K562 (cell line): Measurements from ENCODE around the gene KRTAP5-6. TPM values are rescaled to one million over a fixed set of nuclear protein-coding genes. Genes with fewer than 3 reads are reported as not detected.

Experiments used
- ATAC-seq: fragments of 200-7000 bp; cut with Tn5 transposase; 3 replicates; pipeline ENCODE4 v1.9.1; 2020; ENCODE audit warnings: moderate library complexity
- BruUV-seq: library from RNA; stranded (reverse); fragments of 400-500 nt; replicated peaks from 2 replicates; lab custom pipeline; 2021; lab: Mats Ljungman, UMichigan
- CTCF ChIA-PET: fragments of 300-600 bp; formaldehyde crosslinking; extraction: SDS; loops from one replicate; lab custom pipeline; 2021; ENCODE audit warnings: low intra/inter-chr PET ratio; lab: Yijun Ruan, JAX
- POLR2A ChIA-PET: fragments of 300-600, 350-650 bp; sonication (Branson Sonifier 250); formaldehyde crosslinking; extraction: SDS; loops from one replicate; lab custom pipeline; 2021; ENCODE audit warnings: antibody characterized with exemption, inconsistent platforms; lab: Yijun Ruan, JAX
- DNase-seq, 4 experiments: peaks; one replicate each; pipeline versions ENCODE4 v3.0.0 to v3.0.0-alpha.2; 2011 to 2018; ENCODE audit warnings: low spot score in 3 of 4, mixed read lengths in 3 of 4; ENCODE audit errors: extremely low read depth in 1 of 4
- FAIRE-seq: peaks from 2 replicates; lab custom pipeline; 2011; peaks lifted over from hg19 to GRCh38; lab: Jason Lieb, UNC
- H2AFZ ChIP-seq: 2 replicates; pipeline ENCODE4 v1.6.0; 2011; ENCODE audit warnings: low read depth, low read length, control low read depth, inconsistent platforms
- H3K27ac ChIP-seq: fragments of 200-600 bp; 3 replicates; pipeline ENCODE4 v1.8.0; 2011; ENCODE audit warnings: low read depth, mild to moderate bottlenecking, control low read depth, inconsistent platforms, low read length, moderate library complexity, mixed read lengths; ENCODE audit errors: extremely low read depth
- H3K27me3 ChIP-seq, 2 experiments: fragments of 300-600 bp in 1 of 2; 2 replicates in 1 of 2; 3 replicates in 1 of 2; pipeline versions ENCODE4 v1.6.0 to v1.8.0; 2011; ENCODE audit warnings: inconsistent platforms in 2 of 2, low read length in 2 of 2, mild to moderate bottlenecking in 1 of 2, mixed read lengths in 1 of 2, moderate library complexity in 1 of 2; ENCODE audit not compliant: control insufficient read depth in 2 of 2, insufficient read depth in 2 of 2
- H3K36me3 ChIP-seq: fragments of 300-600 bp; 3 replicates; pipeline ENCODE4 v1.8.0; 2011; ENCODE audit warnings: mild to moderate bottlenecking, low read length, inconsistent platforms; ENCODE audit not compliant: control insufficient read depth, insufficient read depth
- H3K4me1 ChIP-seq, 2 experiments: fragments of 200-600 bp in 1 of 2; replicated peaks in 1 of 2; 2 replicates in 1 of 2; 3 replicates in 1 of 2; pipeline versions ENCODE4 v1.5.1 to v1.8.0; 2011; ENCODE audit warnings: inconsistent platforms in 2 of 2, low read length in 2 of 2, mild to moderate bottlenecking in 1 of 2, mixed read lengths in 1 of 2, moderate library complexity in 1 of 2; ENCODE audit not compliant: control insufficient read depth in 2 of 2, insufficient read depth in 2 of 2
- H3K4me2 ChIP-seq: 2 replicates; pipeline ENCODE4 v1.6.1; 2011; ENCODE audit warnings: low read length, control low read depth, inconsistent platforms, mixed read lengths; ENCODE audit not compliant: insufficient read depth
- H3K4me3 ChIP-seq: fragments of 200-600 bp; sonication (generic), shearing (Covaris generic); 2 replicates; pipeline ENCODE4 v1.5.1; 2016; ENCODE audit warnings: control low read depth, inconsistent platforms
- H3K79me2 ChIP-seq: fragments of 200-600 bp; 3 replicates; pipeline ENCODE4 v1.8.0; 2011; ENCODE audit warnings: low read length, inconsistent platforms; ENCODE audit not compliant: control insufficient read depth, insufficient read depth
- H3K9ac ChIP-seq, 2 experiments: 2 replicates each; pipeline versions ENCODE4 v1.6.0 to v1.6.1; 2011; ENCODE audit warnings: low read depth in 2 of 2, low read length in 2 of 2, control low read depth in 1 of 2, inconsistent platforms in 1 of 2, mild to moderate bottlenecking in 1 of 2, mixed read lengths in 1 of 2; ENCODE audit not compliant: insufficient read depth in 1 of 2
- H3K9me1 ChIP-seq: one replicate; pipeline ENCODE4 v1.6.0; 2011; ENCODE audit warnings: inconsistent platforms, mild to moderate bottlenecking, low read length, moderate library complexity; ENCODE audit not compliant: control insufficient read depth, insufficient read depth
- H3K9me3 ChIP-seq: replicated peaks from 2 replicates; pipeline ENCODE4 v1.5.1; 2011; ENCODE audit warnings: low read depth, low read length, inconsistent platforms; ENCODE audit not compliant: control insufficient read depth, insufficient read depth
- H4K20me1 ChIP-seq: replicated peaks from 2 replicates; pipeline ENCODE4 v1.6.1; 2011; ENCODE audit warnings: low read length, inconsistent platforms, mixed read lengths; ENCODE audit not compliant: control insufficient read depth, insufficient read depth
- BDP1 ChIP-seq: IDR thresholded peaks from 3 replicates; pipeline ENCODE4 v1.6.1; 2011; ENCODE audit not compliant: insufficient read length, insufficient read depth
- KLF13 ChIP-seq: fragments of 450-650 bp; IDR thresholded peaks from 2 replicates; pipeline ENCODE4 v1.6.1; 2016; ENCODE audit warnings: missing genetic modification characterization, low read depth, mild to moderate bottlenecking, missing compliant biosample characterization, moderate library complexity, borderline replicate concordance
- RBM25 ChIP-seq: fragments of 200-400 bp; formaldehyde crosslinking; IDR thresholded peaks from 2 replicates; pipeline ENCODE4 v1.6.1; 2018; ENCODE audit warnings: low read length, low read depth, moderate library complexity; ENCODE audit not compliant: severe bottlenecking
- SMAD3 ChIP-seq: fragments of 450-650 bp; formaldehyde crosslinking; conservative IDR thresholded peaks from 2 replicates; pipeline ENCODE4 v1.4.0; 2020; ENCODE audit warnings: mild to moderate bottlenecking
- TRIM24 ChIP-seq, 2 experiments: fragments of 450-650 bp; IDR thresholded peaks; 2 replicates each; pipeline ENCODE4 v1.6.1; 2016
- ZKSCAN1 ChIP-seq: fragments of 150-350 bp; IDR thresholded peaks from 2 replicates; pipeline ENCODE4 v1.6.1; 2016; ENCODE audit warnings: low read depth, low read length
- ZNF174 ChIP-seq: fragments of 250-450 bp; sonication (Bioruptor Pico); IDR thresholded peaks from 2 replicates; pipeline ENCODE4 v1.4.0; 2020; ENCODE audit warnings: mild to moderate bottlenecking
- ZNF561 ChIP-seq: fragments of 450-650 bp; formaldehyde crosslinking; conservative IDR thresholded peaks from 2 replicates; pipeline ENCODE4 v1.4.0; 2020; ENCODE audit warnings: mild to moderate bottlenecking, moderate library complexity
- ZNF76 ChIP-seq: fragments of 250-450 bp; sonication (Bioruptor Pico); IDR thresholded peaks from 2 replicates; pipeline ENCODE4 v1.4.0; 2020; ENCODE audit warnings: mild to moderate bottlenecking, moderate library complexity, borderline replicate concordance
- ZSCAN29 ChIP-seq: fragments of 450-650 bp; IDR thresholded peaks from 2 replicates; pipeline ENCODE4 v1.6.1; 2017
- WGBS: fragments of 100-300 bp; shearing (Covaris generic); methylation state at CpG from one replicate; pipeline ENCODE4 v1.1.6; 2016; ENCODE audit warnings: low coverage, mixed read lengths; ENCODE audit not compliant: insufficient coverage; ENCODE audit errors: missing lambda C conversion rate; 5-methylcytosine and 5-hydroxymethylcytosine counted together
- in situ Hi-C: fragments of 300-500 bp; cut with MboI; formaldehyde crosslinking; loops from 4 replicates; pipeline ENCODE4 v1.15.0; 2018; ENCODE audit warnings: inconsistent platforms, mixed read lengths
- intact Hi-C: fragments of 100-400 bp; cut with micrococcal nuclease; formaldehyde crosslinking; loops from 2 replicates; pipeline ENCODE4 v1.14.2; 2022
- polyA plus RNA-seq, 8 experiments: library from polyadenylated mRNA; depleted of rRNA in 4 of 8; stranded (reverse) in 5 of 8; unstranded in 3 of 8; fragments of >200 nt; fragmentation: Nextera tagmentation in 2 of 8; fragmentation: Illumina TruSeq in 1 of 8; extraction: Ambion mirVana in 2 of 8; extraction: Trizol in 1 of 8; gene quantifications; 2 replicates each; pipeline versions ENCODE4 v1.2.1 to v1.2.3, GENCODE V29; 2011 to 2014; ENCODE audit warnings: inconsistent platforms in 1 of 8, missing spikeins in 1 of 8
- total RNA-seq, 7 experiments: library from RNA; depleted of rRNA in 6 of 7; stranded (reverse); fragments of >200 nt in 6 of 7; fragmentation: Illumina TruSeq in 2 of 7; extraction: Trizol in 2 of 7; gene quantifications; 2 replicates each; pipeline versions ENCODE4 v1.2.1 to v1.2.3, GENCODE V29; 2011 to 2021; ENCODE audit warnings: low replicate concordance in 1 of 7
- TF ChIP-seq, protein P1 (sequence below): fragments of 250-450 bp; sonication (Bioruptor Pico); IDR thresholded peaks from 2 replicates; pipeline ENCODE4 v1.5.0; 2022; ENCODE audit warnings: mild to moderate bottlenecking
- TF ChIP-seq, protein P2 (sequence below): sonication (generic); formaldehyde crosslinking; IDR thresholded peaks from 2 replicates; pipeline ENCODE4 v1.8.0; 2022; ENCODE audit warnings: mild to moderate bottlenecking, missing genetic modification reagents, borderline replicate concordance
- TF ChIP-seq, protein P3 (sequence below): fragments of 250-450 bp; sonication (Bioruptor Pico); IDR thresholded peaks from 2 replicates; pipeline ENCODE4 v1.5.1; 2021; ENCODE audit warnings: mild to moderate bottlenecking
- TF ChIP-seq, protein P4 (sequence below): sonication (generic); formaldehyde crosslinking; IDR thresholded peaks from 2 replicates; pipeline ENCODE4 v1.8.0; 2022; ENCODE audit warnings: mild to moderate bottlenecking, missing genetic modification reagents

KRTAP5-6 gene
- total and polyA plus RNA-seq, 9 of the 15 experiments (the other 6 are each of a cell fraction or from before 2014, with no cell fraction given): not detected

DNA sequence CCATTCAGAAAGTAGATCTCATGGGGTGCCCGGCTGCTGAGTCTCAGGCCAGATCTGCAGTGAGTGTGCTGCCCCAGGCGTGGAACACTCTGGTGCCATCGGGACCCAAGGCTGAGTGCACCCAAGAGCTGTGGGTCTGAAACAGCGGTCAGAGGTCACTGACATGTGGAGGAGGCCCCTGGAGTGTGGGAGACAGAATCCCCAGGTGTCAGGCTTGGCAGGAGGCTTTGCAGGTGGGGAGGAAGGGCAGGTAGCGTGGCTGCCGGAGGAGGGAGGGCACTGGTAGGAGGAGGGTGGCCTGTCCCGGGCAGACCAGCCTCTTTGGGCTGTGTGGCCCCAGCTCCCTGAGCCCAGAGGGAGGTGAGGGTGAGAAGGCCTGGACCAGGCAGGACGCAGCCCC is 31.7 kb upstream of the KRTAP5-6 start:
- Histone ChIP-seq H3K79me2 (no peaks in the 10 kb centered on the region), H3K9me1 (peaks cover under 1% of the 10 kb centered on the region), H3K4me3 (no peak overlapping the region), H3K9me3 (no peaks in the 10 kb centered on the region), H3K9ac (no peak overlapping the region), H3K36me3 (no peaks in the 10 kb centered on the region), H3K27me3 (peaks cover 13 to 36% of the 10 kb centered on the region in 2 experiments; a peak in 4 of 5 replicates), H3K27ac (no peak overlapping the region), H2AFZ (no peak overlapping the region), H4K20me1 (0 out of 2 replicates have a peak, but pooled peaks cover under 1% of the 10 kb centered on the region), H3K4me1 (no peaks in the 10 kb centered on the region), H3K4me2 (no peak overlapping the region)
- TF ChIP-seq, protein P1, sequence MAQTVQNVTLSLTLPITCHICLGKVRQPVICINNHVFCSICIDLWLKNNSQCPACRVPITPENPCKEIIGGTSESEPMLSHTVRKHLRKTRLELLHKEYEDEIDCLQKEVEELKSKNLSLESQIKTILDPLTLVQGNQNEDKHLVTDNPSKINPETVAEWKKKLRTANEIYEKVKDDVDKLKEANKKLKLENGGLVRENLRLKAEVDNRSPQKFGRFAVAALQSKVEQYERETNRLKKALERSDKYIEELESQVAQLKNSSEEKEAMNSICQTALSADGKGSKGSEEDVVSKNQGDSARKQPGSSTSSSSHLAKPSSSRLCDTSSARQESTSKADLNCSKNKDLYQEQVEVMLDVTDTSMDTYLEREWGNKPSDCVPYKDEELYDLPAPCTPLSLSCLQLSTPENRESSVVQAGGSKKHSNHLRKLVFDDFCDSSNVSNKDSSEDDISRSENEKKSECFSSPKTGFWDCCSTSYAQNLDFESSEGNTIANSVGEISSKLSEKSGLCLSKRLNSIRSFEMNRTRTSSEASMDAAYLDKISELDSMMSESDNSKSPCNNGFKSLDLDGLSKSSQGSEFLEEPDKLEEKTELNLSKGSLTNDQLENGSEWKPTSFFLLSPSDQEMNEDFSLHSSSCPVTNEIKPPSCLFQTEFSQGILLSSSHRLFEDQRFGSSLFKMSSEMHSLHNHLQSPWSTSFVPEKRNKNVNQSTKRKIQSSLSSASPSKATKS (CRISPR knock-in tag): no peak
- TF ChIP-seq TRIM24 (IDR thresholded peaks at IDR 0.05): no peak
- TF ChIP-seq, protein P2, sequence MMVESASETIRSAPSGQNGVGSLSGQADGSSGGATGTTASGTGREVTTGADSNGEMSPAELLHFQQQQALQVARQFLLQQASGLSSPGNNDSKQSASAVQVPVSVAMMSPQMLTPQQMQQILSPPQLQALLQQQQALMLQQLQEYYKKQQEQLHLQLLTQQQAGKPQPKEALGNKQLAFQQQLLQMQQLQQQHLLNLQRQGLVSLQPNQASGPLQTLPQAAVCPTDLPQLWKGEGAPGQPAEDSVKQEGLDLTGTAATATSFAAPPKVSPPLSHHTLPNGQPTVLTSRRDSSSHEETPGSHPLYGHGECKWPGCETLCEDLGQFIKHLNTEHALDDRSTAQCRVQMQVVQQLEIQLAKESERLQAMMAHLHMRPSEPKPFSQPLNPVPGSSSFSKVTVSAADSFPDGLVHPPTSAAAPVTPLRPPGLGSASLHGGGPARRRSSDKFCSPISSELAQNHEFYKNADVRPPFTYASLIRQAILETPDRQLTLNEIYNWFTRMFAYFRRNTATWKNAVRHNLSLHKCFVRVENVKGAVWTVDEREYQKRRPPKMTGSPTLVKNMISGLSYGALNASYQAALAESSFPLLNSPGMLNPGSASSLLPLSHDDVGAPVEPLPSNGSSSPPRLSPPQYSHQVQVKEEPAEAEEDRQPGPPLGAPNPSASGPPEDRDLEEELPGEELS (CRISPR knock-in tag): no peak
- TF ChIP-seq, protein P3, sequence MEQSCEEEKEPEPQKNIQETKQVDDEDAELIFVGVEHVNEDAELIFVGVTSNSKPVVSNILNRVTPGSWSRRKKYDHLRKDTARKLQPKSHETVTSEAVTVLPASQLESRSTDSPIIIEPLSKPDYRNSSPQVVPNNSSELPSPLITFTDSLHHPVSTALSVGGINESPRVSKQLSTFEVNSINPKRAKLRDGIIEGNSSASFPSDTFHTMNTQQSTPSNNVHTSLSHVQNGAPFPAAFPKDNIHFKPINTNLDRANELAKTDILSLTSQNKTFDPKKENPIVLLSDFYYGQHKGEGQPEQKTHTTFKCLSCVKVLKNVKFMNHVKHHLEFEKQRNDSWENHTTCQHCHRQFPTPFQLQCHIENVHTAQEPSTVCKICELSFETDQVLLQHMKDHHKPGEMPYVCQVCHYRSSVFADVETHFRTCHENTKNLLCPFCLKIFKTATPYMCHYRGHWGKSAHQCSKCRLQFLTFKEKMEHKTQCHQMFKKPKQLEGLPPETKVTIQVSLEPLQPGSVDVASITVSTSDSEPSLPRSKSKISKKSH: no peak
- no peak for TF ChIP-seq ZNF561 (CRISPR knock-in tag)
- TF ChIP-seq ZSCAN29: no peak
- no peak for TF ChIP-seq RBM25
- TF ChIP-seq BDP1: no peak
- TF ChIP-seq ZNF76 (CRISPR knock-in tag): no peak
- TF ChIP-seq, protein P4, sequence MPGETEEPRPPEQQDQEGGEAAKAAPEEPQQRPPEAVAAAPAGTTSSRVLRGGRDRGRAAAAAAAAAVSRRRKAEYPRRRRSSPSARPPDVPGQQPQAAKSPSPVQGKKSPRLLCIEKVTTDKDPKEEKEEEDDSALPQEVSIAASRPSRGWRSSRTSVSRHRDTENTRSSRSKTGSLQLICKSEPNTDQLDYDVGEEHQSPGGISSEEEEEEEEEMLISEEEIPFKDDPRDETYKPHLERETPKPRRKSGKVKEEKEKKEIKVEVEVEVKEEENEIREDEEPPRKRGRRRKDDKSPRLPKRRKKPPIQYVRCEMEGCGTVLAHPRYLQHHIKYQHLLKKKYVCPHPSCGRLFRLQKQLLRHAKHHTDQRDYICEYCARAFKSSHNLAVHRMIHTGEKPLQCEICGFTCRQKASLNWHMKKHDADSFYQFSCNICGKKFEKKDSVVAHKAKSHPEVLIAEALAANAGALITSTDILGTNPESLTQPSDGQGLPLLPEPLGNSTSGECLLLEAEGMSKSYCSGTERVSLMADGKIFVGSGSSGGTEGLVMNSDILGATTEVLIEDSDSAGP (CRISPR knock-in tag): no peak
- no peak for TF ChIP-seq SMAD3 (CRISPR knock-in tag)
- no peak for TF ChIP-seq KLF13 (tag)
- TF ChIP-seq ZKSCAN1: no peak
- no peak for TF ChIP-seq ZNF174 (CRISPR knock-in tag)
- no peak for DNase-seq
- in situ Hi-C loops: no loop called here
- intact Hi-C loops: no loop called here
- BruUV-seq: no TSS peak
- CTCF ChIA-PET: no interaction called here
- FAIRE-seq: no peak
- no peak for ATAC-seq
- POLR2A ChIA-PET: no interaction called here
- 0% methylated on average over 4 of the region's 8 CpGs for WGBS
